Anterior cingulate cortex (tissue), 58 donors: ENCODE results near the gene ACSL1.

Source experiments
- DNase-seq, 58 donors: peaks; one replicate each; lab custom pipeline; 2025; lab: John Stamatoyannopoulos, UW

The ACSL1 gene

GRCh38 chr4:184825896-184826690, at the start of gene ACSL1:
ACSL1 (minus strand) TSS chr4:184825968; CDS start chr4:184803514, 22,454 bp downstream.
- DNase-seq = peak in 56 of 58 donors; percentile 15 to 89 (median 73)

GRCh38 chr4:184873054-184873453, 47.3 kb upstream of the ACSL1 start:
- DNase-seq = no peak

GRCh38 chr4:184870718-184871117, 45.0 kb upstream of the ACSL1 start:
- DNase-seq = no peak

GRCh38 chr4:184868623-184869022, 42.9 kb upstream of the ACSL1 start:
- DNase-seq = no peak

- no peak for DNase-seq
These were observed 38.1 kb upstream of the ACSL1 start for GRCh38 chr4:184863916-184864315.

- no peak for DNase-seq
These were observed 35.3 kb upstream of the ACSL1 start for GRCh38 chr4:184861047-184861446.

- DNase-seq = no peak
These were observed 34.4 kb upstream of the ACSL1 start for GRCh38 chr4:184860018-184860779.

GRCh38 chr4:184857441-184858121, 31.8 kb upstream of the ACSL1 start:
- DNase-seq = no peak

GRCh38 chr4:184856277-184856609, 30.5 kb upstream of the ACSL1 start:
- no peak for DNase-seq

GRCh38 chr4:184854673-184855072, 28.9 kb upstream of the ACSL1 start:
- DNase-seq = no peak

GRCh38 chr4:184853436-184853835, 27.7 kb upstream of the ACSL1 start:
- DNase-seq = no peak

- DNase-seq = no peak
These were observed 26.1 kb upstream of the ACSL1 start for GRCh38 chr4:184851886-184852285.

- DNase-seq = peak in 1 of 58 donors; percentile 19
These were observed 25.4 kb upstream of the ACSL1 start for GRCh38 chr4:184851200-184851541.

GRCh38 chr4:184850431-184851199, 24.8 kb upstream of the ACSL1 start:
- no peak for DNase-seq

- DNase-seq = no peak
These were observed 24.2 kb upstream of the ACSL1 start for GRCh38 chr4:184850018-184850417.

- DNase-seq = no peak
These were observed 23.4 kb upstream of the ACSL1 start for GRCh38 chr4:184849185-184849584.

- DNase-seq = peak in 3 of 58 donors; percentile 7 to 52 (median 20)
These were observed 22.7 kb upstream of the ACSL1 start for GRCh38 chr4:184848510-184848909.

GRCh38 chr4:184846531-184846930, 20.8 kb upstream of the ACSL1 start:
- no peak for DNase-seq

- DNase-seq = no peak
These were observed 19.7 kb upstream of the ACSL1 start for GRCh38 chr4:184845367-184846021.

GRCh38 chr4:184844742-184845141, 19.0 kb upstream of the ACSL1 start:
- no peak for DNase-seq
